Left kidney (tissue), 2 donors: ENCODE results near the gene FETUB. TPM values are rescaled to one million over a fixed set of nuclear protein-coding genes. Genes with fewer than 3 reads are reported as not detected.
"Not testable (repeated sequence)": the region's sequence is repeated elsewhere in the genome, so short reads cannot be mapped to it uniquely, and the experiment has no call there.

Experiments used
- DNase-seq: peaks from one replicate; pipeline ENCODE4 v3.0.0-alpha.2; 2013
- polyA plus RNA-seq: library from polyadenylated mRNA; unstranded; fragments of 120-200 nt; gene quantifications from one replicate; pipeline ENCODE4 v1.2.1, GENCODE V29; 2013; ENCODE audit not compliant: insufficient read length

The FETUB gene
- polyA plus RNA-seq, 1 donor, result 0.28 TPM

- DNase-seq, result no peak
These were observed 6.7 kb upstream of the FETUB start for GRCh38 chr3:186633481-186633880.

GRCh38 chr3:186634207-186634606, 6.0 kb upstream of the FETUB start:
- DNase-seq, result not testable (repeated sequence)

GRCh38 chr3:186635532-186635931, 4.7 kb upstream of the FETUB start:
- no peak for DNase-seq

GRCh38 chr3:186636536-186636935, 3.7 kb upstream of the FETUB start:
- DNase-seq, result no peak

- no peak for DNase-seq
These were observed 2.5 kb upstream of the FETUB start for GRCh38 chr3:186637686-186638085.

GRCh38 chr3:186638259-186638658, 1.9 kb upstream of the FETUB start:
- DNase-seq, result no peak

GRCh38 chr3:186640473-186640818, 247 bp downstream of the FETUB start:
- DNase-seq, result no peak

GRCh38 chr3:186640929-186641328, 730 bp downstream of the FETUB start:
- no peak for DNase-seq

GRCh38 chr3:186642014-186642413, 1.8 kb downstream of the FETUB start:
- DNase-seq, result no peak

- DNase-seq, result no peak
These were observed 3.3 kb downstream of the FETUB start for GRCh38 chr3:186643493-186643892.

GRCh38 chr3:186644683-186645082, 4.5 kb downstream of the FETUB start:
- no peak for DNase-seq

GRCh38 chr3:186646106-186646505, 5.9 kb downstream of the FETUB start:
- no peak for DNase-seq

GRCh38 chr3:186646841-186647240, 6.6 kb downstream of the FETUB start:
- no peak for DNase-seq

- no peak for DNase-seq
These were observed 8.7 kb downstream of the FETUB start for GRCh38 chr3:186648851-186649250.

GRCh38 chr3:186651678-186652215, 11.5 kb downstream of the FETUB start:
- no peak for DNase-seq

- DNase-seq, result no peak
These were observed 13.0 kb downstream of the FETUB start for GRCh38 chr3:186653080-186653707.

GRCh38 chr3:186653984-186654383, 13.8 kb downstream of the FETUB start:
- no peak for DNase-seq

GRCh38 chr3:186663361-186664118, 23.3 kb downstream of the FETUB start:
- DNase-seq, result no peak

- no peak for DNase-seq
These were observed 23.9 kb downstream of the FETUB start for GRCh38 chr3:186664119-186664495.

- DNase-seq, result no peak
These were observed 24.3 kb downstream of the FETUB start for GRCh38 chr3:186664506-186664905.

- no peak for DNase-seq
These were observed 25.5 kb downstream of the FETUB start, which contains the start of gene HRG for GRCh38 chr3:186665625-186666188. Gene HRG (plus strand): TSS chr3:186666014. CDS start chr3:186666032, 18 bp downstream.

GRCh38 chr3:186668426-186668825, 28.2 kb downstream of the FETUB start:
- no peak for DNase-seq

GRCh38 chr3:186669378-186670084, 29.3 kb downstream of the FETUB start:
- no peak for DNase-seq
